ENCODE measurements around the gene LARP4.

GRCh38 chr12:50524621-50525020, 123.9 kb downstream of the LARP4 start:
- no peak for TF ChIP-seq EZH2 (IDR thresholded peaks at IDR 0.05)
- TF ChIP-seq CTCF (IDR thresholded peaks at IDR 0.05): no peak

Data from neural progenitor cell (in vitro differentiated cells).